Left kidney (tissue), 1 donor: ENCODE measurements around the gene THSD8. TPM values are rescaled to one million over a fixed set of nuclear protein-coding genes. Genes with fewer than 3 reads are reported as not detected.

Experiments used
- polyA plus RNA-seq: library from polyadenylated mRNA; unstranded; fragments of 120-200 nt; gene quantifications from one replicate; pipeline ENCODE4 v1.2.1, GENCODE V29; 2013; ENCODE audit not compliant: insufficient read length

Gene THSD8
- polyA plus RNA-seq, 1 donor = 5.4 TPM

Other genes with a start within 250 kb of the THSD8 start
- gene ZNF490, start 191.3 kb upstream of the THSD8 start, polyA plus RNA-seq = 5.7 TPM
- 28.1 TPM for gene ZNF791, start 191.1 kb upstream of the THSD8 start, polyA plus RNA-seq
- gene MAN2B1, start 135.3 kb upstream of the THSD8 start, polyA plus RNA-seq = 35.1 TPM
- gene WDR83, start 135.3 kb upstream of the THSD8 start, polyA plus RNA-seq = 18.2 TPM
- gene DHPS, start 120.2 kb upstream of the THSD8 start, polyA plus RNA-seq = 87.9 TPM
- gene GNG14, start 114.1 kb upstream of the THSD8 start, polyA plus RNA-seq = 1.00 TPM
- gene FBXW9, start 105.4 kb upstream of the THSD8 start, polyA plus RNA-seq = 10.4 TPM
- 78.7 TPM for gene TNPO2, start 78.1 kb upstream of the THSD8 start, polyA plus RNA-seq
- 139 TPM for gene TRIR, start 67.4 kb upstream of the THSD8 start, polyA plus RNA-seq
- 74.0 TPM for gene GET3, start 64.6 kb upstream of the THSD8 start, polyA plus RNA-seq
- gene BEST2, start 50.3 kb upstream of the THSD8 start, polyA plus RNA-seq = 0.23 TPM
- gene HOOK2, start 26.5 kb upstream of the THSD8 start, polyA plus RNA-seq = 78.3 TPM
- 22.7 TPM for gene JUNB, start 10.6 kb upstream of the THSD8 start, polyA plus RNA-seq
- 274 TPM for gene PRDX2, start 269 bp upstream of the THSD8 start, polyA plus RNA-seq
- 35.1 TPM for gene RNASEH2A, start 4.5 kb downstream of the THSD8 start, polyA plus RNA-seq
- 0.07 TPM for gene RTBDN, start 32.5 kb downstream of the THSD8 start, polyA plus RNA-seq
- gene MAST1, start 36.4 kb downstream of the THSD8 start, polyA plus RNA-seq = 1.0 TPM
- 9.5 TPM for gene DNASE2, start 79.4 kb downstream of the THSD8 start, polyA plus RNA-seq
- gene KLF1, start 85.1 kb downstream of the THSD8 start, polyA plus RNA-seq = 0.17 TPM
- 31.1 TPM for gene GCDH, start 89.1 kb downstream of the THSD8 start, polyA plus RNA-seq
- 3.4 TPM for gene SYCE2, start 117.2 kb downstream of the THSD8 start, polyA plus RNA-seq
- gene FARSA, start 131.6 kb downstream of the THSD8 start, polyA plus RNA-seq = 41.5 TPM
- gene CALR, start 136.5 kb downstream of the THSD8 start, polyA plus RNA-seq = 783 TPM
- 71.9 TPM for gene RAD23A, start 143.8 kb downstream of the THSD8 start, polyA plus RNA-seq
- gene GADD45GIP1, start 155.2 kb downstream of the THSD8 start, polyA plus RNA-seq = 25.2 TPM
- 0.18 TPM for gene DAND5, start 167.5 kb downstream of the THSD8 start, polyA plus RNA-seq
- gene NFIX, start 193.4 kb downstream of the THSD8 start, polyA plus RNA-seq = 14.6 TPM